GF-D8 (cell line): ENCODE results near the gene REXO1.
A peak's percentile ranks its signal among the peaks of the same experiment; 100 is the strongest.
"Not testable (repeated sequence)": the region's sequence is repeated elsewhere in the genome, so short reads cannot be mapped to it uniquely, and the experiment has no call there.

Source experiments
- DNase-seq: peaks from one replicate; lab custom pipeline; 2025; lab: John Stamatoyannopoulos, UW

Gene REXO1

GRCh38 chr19:1813192-1814182 is 34.8 kb downstream of the REXO1 start:
- no peak for DNase-seq

DNA sequence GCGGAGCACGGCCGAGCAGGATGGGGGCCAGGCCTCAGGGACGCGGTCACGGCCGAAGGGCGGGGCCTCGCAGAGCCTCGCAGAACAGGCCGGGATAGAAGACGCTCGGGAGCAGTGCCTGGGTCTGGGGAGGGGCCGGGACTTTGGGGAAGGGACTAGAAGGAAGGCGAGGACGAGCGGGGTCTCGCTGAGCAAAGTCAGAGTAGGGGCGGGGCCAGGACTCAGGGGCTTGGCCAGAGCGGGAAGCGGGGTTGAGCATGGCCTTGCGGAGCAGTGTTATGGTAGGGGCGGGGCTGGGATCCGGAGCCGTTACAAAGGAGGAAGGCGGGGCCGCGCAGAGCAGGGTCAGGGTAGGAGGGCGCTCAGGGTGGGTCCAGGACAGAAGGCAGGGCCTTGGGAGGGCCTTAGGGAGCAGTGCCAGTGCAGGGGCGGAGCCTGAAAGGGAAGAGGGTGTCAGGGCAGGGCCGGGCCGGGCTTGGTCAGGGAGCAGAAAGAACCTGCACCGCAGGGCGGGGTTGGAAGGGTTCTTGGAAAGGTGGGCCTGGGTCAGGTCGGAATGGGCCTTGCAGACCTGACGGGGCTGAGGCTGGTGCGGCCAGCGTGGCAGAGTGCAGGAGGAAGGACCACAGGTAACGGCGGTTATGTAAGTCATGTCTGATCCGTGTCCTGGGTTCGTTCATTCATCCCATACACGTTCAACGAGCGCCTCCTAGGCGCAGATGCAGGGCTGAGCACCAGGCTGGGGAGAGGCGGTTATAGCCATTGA is 35.7 kb downstream of the REXO1 start:
- DNase-seq: peak; percentile 93

DNA sequence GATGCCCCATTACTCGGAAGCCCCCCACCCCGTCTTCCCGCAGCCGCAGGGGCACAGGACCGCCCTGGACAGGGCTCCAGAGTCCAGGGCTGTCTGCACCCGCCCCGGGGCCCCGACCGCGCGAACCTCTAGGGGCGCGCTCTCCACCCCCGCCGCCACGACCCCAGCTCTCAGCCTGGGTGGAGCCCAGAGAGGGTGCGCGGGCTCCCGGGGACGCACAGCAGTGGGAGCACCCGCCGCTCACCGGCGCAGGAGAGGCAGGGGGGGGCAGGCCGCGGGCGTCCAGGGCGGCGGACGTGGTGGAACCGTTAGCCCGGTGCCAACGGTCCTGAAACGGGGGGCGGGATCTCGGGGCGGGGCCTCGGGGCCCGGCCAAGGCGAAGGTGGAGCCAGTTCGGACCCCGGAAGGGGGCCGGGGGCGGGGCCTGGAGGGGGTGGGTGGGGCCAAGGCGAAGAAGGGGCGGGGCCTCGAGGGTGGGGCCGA is 36.3 kb downstream of the REXO1 start, which contains the start of gene ATP8B3:
Gene ATP8B3 (minus strand): TSS at position 335 of the 484 bp plus-strand sequence. CDS start 540 bp downstream, outside the sequence.
- DNase-seq: no peak

DNA sequence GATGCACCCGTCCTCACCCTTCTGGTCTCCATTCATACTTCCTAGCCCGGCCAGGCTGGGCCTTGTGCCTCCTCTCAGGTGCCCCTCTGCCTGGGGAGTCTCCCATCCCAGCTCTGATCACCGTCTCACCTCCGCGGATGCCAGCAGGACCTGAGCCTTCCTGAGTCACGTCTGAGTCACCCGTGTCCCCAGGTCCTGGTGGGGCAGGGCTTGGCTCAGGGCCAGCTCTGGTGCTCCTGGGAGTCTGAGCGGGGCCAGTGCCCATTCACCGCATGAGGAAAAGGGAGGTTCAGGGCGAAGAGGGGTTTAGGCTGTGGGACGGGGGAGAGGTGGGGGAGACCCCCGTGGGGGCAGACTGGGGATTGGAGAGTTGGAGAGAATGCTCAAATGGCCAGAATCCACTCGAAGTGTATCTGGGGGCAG is 36.8 kb downstream of the REXO1 start:
- no peak for DNase-seq

DNA sequence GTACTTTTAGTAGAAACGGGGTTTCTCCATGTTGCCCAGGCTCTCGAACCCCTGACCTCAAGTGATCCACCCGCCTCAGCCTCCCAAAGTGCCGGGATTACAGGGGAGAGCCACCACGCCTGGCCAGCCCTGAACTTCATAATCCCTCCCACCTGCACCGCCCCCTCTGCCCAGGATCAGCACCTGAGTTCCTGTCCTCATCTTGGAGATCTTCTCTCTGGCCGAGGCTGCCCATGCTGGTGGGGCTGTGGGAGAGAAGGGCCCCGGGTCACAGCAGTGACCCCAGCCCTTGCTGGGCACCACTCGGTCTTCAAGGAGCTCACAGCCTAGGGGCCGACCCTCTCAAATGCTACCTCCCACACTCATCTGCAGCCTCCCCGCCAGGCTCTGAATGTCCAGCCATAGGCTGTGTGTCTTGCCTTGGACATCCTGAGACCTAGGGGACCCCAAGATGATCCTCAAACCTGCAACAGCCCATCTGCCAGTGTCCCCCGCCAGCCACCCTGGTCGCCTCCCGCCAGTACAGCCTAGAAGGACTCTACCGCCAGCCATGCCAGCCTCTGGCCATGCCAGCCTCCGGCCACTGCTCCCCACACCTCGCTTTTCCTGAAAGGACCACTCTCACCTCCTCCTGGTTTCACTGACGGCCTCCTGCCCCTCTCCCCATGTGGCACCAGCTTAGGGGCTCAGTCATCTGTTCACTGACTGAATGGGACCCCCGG is 37.7 kb downstream of the REXO1 start:
- no peak for DNase-seq

GRCh38 chr19:1809678-1810077 is 38.6 kb downstream of the REXO1 start:
- no peak for DNase-seq

DNA sequence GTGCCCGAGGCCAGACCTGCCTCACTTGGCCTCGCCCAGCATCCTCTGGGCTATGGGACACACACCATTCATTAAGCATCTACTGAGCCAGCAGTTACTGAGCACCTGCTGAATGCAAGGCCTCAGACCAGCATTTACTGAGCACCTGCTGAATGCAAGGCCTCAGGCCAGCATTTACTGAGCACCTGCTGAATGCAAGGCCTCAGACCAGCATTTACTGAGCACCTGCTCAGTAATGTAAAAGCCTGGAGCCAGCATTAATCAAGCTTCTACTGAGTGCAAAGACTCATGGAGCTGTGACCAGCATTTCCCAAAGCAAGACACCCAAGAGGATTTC is 39.9 kb downstream of the REXO1 start:
- no peak for DNase-seq

- no peak for DNase-seq
These were observed 40.4 kb downstream of the REXO1 start for GRCh38 chr19:1807695-1808394.

GRCh38 chr19:1807030-1807694 is 41.1 kb downstream of the REXO1 start:
- no peak for DNase-seq

GRCh38 chr19:1806184-1807029 is 41.9 kb downstream of the REXO1 start:
- DNase-seq: no peak

DNA sequence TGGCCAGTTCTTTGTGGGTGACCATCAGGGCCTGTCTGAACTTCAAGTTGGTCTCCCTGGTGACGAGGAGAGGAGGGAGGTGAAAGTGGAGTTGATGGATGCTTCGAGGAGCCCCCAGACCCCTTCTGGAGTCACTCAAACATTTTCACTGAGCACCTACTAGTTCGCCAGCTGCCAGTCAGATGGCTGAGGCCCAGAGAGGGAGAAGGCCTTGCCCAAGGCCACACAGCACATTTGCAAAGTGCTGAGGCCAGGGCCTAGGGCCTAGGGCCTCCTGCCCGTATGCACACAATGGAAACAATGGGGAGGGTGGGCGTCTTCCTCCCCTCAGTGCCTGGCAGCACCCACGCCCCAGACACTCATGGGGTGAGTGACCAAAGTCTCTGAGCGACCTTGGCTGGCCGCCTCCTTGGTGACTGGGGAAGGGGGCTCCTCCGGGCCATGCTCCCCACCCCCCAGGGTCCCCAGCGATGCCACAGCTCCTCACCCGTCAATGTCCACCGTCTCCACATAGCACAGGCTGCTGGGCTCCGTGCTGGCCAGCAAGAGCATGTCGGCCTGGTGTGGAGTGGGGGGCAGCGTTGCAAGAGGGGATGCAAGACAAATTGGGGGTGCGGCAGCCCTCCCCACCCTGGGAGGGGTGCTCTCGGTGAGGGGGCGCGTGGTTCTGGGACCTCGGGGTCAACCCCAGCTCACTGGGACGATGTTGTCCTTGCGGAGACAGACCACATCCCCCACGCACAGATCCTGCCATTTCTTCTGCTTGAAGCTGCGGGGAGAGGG is 42.7 kb downstream of the REXO1 start:
- DNase-seq: no peak

GRCh38 chr19:1804858-1805257 is 43.4 kb downstream of the REXO1 start:
- DNase-seq: no peak

GRCh38 chr19:1799695-1800342 is 48.5 kb downstream of the REXO1 start:
- DNase-seq: no peak

DNA sequence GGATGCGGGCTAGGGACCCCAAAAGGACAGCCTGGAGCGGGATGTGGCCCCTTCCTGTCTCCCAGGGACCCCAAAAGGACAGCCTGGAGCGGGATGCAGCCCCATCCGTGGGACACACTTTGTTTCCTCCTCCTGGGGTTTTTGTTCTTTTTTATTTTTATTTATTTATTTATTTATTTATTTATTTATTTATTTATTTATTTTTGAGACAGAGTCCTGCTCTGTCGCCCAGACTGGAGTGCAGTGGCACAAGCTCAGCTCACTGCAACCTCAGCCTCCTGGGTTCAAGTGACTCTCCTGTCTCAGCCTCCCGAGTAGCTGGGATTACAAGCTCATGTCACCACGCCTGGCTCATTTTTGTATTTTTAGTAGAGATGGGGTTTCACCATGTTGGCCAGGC is 51.0 kb downstream of the REXO1 start:
- DNase-seq: not testable (repeated sequence)

GRCh38 chr19:1796395-1797142 is 51.7 kb downstream of the REXO1 start:
- no peak for DNase-seq

- DNase-seq: no peak
These were observed 53.7 kb downstream of the REXO1 start for GRCh38 chr19:1794424-1795172.

GRCh38 chr19:1791879-1792278 is 56.4 kb downstream of the REXO1 start:
- DNase-seq: no peak
